Astrocyte (in vitro differentiated cells and primary cell): ENCODE measurements around the gene SORBS2.

Experiments
- EZH2 ChIP-seq: IDR thresholded peaks from 2 replicates; pipeline ENCODE4 v1.6.1; 2012; ENCODE audit warnings: mild to moderate bottlenecking, low read length, inconsistent platforms; ENCODE audit not compliant: insufficient read depth
- TF ChIP-seq, protein P1 (sequence below): IDR thresholded peaks from 2 replicates; pipeline ENCODE4 v1.5.1; 2011; ENCODE audit warnings: low read depth, mild to moderate bottlenecking, inconsistent platforms, low read length, moderate library complexity; ENCODE audit not compliant: insufficient read depth

DNA sequence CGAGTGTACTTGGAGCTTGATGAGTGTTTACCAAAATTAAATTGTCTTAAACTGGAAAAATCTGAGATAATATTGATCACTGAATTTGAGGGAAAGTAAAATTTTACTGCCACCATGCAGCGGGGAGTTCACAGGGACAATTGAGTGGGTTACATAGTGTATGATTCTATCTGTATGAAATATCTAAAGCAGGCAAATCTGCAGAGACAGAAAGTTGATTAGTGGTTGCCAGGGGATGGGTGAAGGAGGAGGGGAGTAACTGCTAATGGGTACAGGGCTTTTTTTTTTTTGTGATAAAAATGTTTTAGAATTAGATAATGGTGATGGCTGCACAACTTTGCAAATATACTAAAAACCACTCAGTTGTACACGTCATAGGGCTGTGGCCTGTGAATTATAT, 241.3 kb downstream of the SORBS2 start:
- TF ChIP-seq, protein P1, sequence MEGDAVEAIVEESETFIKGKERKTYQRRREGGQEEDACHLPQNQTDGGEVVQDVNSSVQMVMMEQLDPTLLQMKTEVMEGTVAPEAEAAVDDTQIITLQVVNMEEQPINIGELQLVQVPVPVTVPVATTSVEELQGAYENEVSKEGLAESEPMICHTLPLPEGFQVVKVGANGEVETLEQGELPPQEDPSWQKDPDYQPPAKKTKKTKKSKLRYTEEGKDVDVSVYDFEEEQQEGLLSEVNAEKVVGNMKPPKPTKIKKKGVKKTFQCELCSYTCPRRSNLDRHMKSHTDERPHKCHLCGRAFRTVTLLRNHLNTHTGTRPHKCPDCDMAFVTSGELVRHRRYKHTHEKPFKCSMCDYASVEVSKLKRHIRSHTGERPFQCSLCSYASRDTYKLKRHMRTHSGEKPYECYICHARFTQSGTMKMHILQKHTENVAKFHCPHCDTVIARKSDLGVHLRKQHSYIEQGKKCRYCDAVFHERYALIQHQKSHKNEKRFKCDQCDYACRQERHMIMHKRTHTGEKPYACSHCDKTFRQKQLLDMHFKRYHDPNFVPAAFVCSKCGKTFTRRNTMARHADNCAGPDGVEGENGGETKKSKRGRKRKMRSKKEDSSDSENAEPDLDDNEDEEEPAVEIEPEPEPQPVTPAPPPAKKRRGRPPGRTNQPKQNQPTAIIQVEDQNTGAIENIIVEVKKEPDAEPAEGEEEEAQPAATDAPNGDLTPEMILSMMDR = no peak
- TF ChIP-seq EZH2 = no peak
